ENCODE data around the gene IL32. TPM values are rescaled to one million over a fixed set of nuclear protein-coding genes. Genes with fewer than 3 reads are reported as not detected.

IL32 gene
- total RNA-seq, 1 donor from 2014 or later, result 1.4 TPM

- Histone ChIP-seq H3K9ac (no peak overlapping the region), H3K4me1 (peaks cover 7% of the 10 kb centered on the region), H3K79me2 (ENCODE audit: low read depth) (peaks cover 28% of the 10 kb centered on the region), H3K4me2 (no peak overlapping the region), H3K36me3 (no peaks in the 10 kb centered on the region), H3K9me3 (ENCODE audit: low read depth) (no peaks in the 10 kb centered on the region), H4K20me1 (ENCODE audit: low read depth) (no peaks in the 10 kb centered on the region), H3K27me3 (no peaks in the 10 kb centered on the region), H3K4me3 (no peak overlapping the region), H3F3A (ENCODE audit: low read depth) (peaks cover 14% of the 10 kb centered on the region), H2AFZ (replicated peaks) (no peak overlapping the region), H3K27ac (no peak overlapping the region)
- H3K27me3 Mint-ChIP-seq (ENCODE audit: insufficient read depth, low read depth), result peaks cover 15% of the 10 kb centered on the region
- H3K36me3 Mint-ChIP-seq, result no peaks in the 10 kb centered on the region
- H3K27ac Mint-ChIP-seq, result no peak overlapping the region
- peaks cover 24% of the 10 kb centered on the region for H3K4me1 Mint-ChIP-seq
- DNase-seq (ENCODE audit: low spot score), result no peak
- TF ChIP-seq EZH2 (IDR thresholded peaks at IDR 0.05) (no peak), CTCF (IDR thresholded peaks at IDR 0.05) (no peak), EZH2phosphoT487 (IDR thresholded peaks at IDR 0.05) (no peak)
- H3K4me3 Mint-ChIP-seq, result no peak overlapping the region
- H3K9me3 Mint-ChIP-seq, result no peaks in the 10 kb centered on the region
Measured at GRCh38 chr16:3092501-3092941, 27.1 kb downstream of the IL32 start.

GRCh38 chr16:3094289-3095027 is 29.0 kb downstream of the IL32 start:
- Histone ChIP-seq H3K79me2 (ENCODE audit: low read depth) (peaks cover 38% of the 10 kb centered on the region), H3K4me1 (peaks cover 23% of the 10 kb centered on the region), H2AFZ (replicated peaks) (no peak overlapping the region), H3K4me3 (no peak overlapping the region), H3K27me3 (peaks cover 6% of the 10 kb centered on the region), H3K4me2 (no peak overlapping the region), H3K27ac (no peak overlapping the region), H3K36me3 (no peaks in the 10 kb centered on the region), H3K9ac (no peak overlapping the region), H3F3A (ENCODE audit: low read depth) (peaks cover 18% of the 10 kb centered on the region), H3K9me3 (ENCODE audit: low read depth) (no peaks in the 10 kb centered on the region), H4K20me1 (ENCODE audit: low read depth) (no peaks in the 10 kb centered on the region)
- H3K27me3 Mint-ChIP-seq (ENCODE audit: insufficient read depth, low read depth), result peaks cover 18% of the 10 kb centered on the region
- H3K27ac Mint-ChIP-seq, result no peak overlapping the region
- DNase-seq (ENCODE audit: low spot score), result peak; percentile 68
- no peaks in the 10 kb centered on the region for H3K36me3 Mint-ChIP-seq
- no peaks in the 10 kb centered on the region for H3K9me3 Mint-ChIP-seq
- no peak overlapping the region for H3K4me3 Mint-ChIP-seq
- H3K4me1 Mint-ChIP-seq, result peaks cover 27% of the 10 kb centered on the region
- TF ChIP-seq EZH2phosphoT487 (IDR thresholded peaks at IDR 0.05), result no peak
- peak; percentile 85 for TF ChIP-seq CTCF (IDR thresholded peaks at IDR 0.05)
- no peak for TF ChIP-seq EZH2 (IDR thresholded peaks at IDR 0.05)

GRCh38 chr16:3095869-3096268 is 30.4 kb downstream of the IL32 start:
- H3K4me3 ChIP-seq, result no peak overlapping the region
- H4K20me1 ChIP-seq (ENCODE audit: low read depth), result no peaks in the 10 kb centered on the region
- Mint-ChIP-seq H3K4me1 (peaks cover 35% of the 10 kb centered on the region), H3K9me3 (no peaks in the 10 kb centered on the region), H3K4me3 (no peak overlapping the region), H3K36me3 (no peaks in the 10 kb centered on the region), H3K27ac (no peak overlapping the region), H3K27me3 (ENCODE audit: insufficient read depth, low read depth) (peaks cover 22% of the 10 kb centered on the region)
- H3K4me1 ChIP-seq, result peaks cover 28% of the 10 kb centered on the region
- peaks cover 6% of the 10 kb centered on the region for H3K27me3 ChIP-seq
- no peaks in the 10 kb centered on the region for H3K36me3 ChIP-seq
- H3K27ac ChIP-seq, result no peak overlapping the region
- no peaks in the 10 kb centered on the region for H3K9me3 ChIP-seq (ENCODE audit: low read depth)
- no peak for DNase-seq (ENCODE audit: low spot score)
- no peak for TF ChIP-seq CTCF (IDR thresholded peaks at IDR 0.05)
- TF ChIP-seq EZH2 (IDR thresholded peaks at IDR 0.05), result no peak
- no peak for TF ChIP-seq EZH2phosphoT487 (IDR thresholded peaks at IDR 0.05)
- no peak overlapping the region for H3K4me2 ChIP-seq
- H3K79me2 ChIP-seq (ENCODE audit: low read depth), result peaks cover 38% of the 10 kb centered on the region
- H3K9ac ChIP-seq, result no peak overlapping the region
- no peak overlapping the region for H2AFZ ChIP-seq (replicated peaks)
- H3F3A ChIP-seq (ENCODE audit: low read depth), result peaks cover 28% of the 10 kb centered on the region

All from neural progenitor cell (in vitro differentiated cells).